HepG2 (cell line): ENCODE data around the gene ZKSCAN4. TPM values are rescaled to one million over a fixed set of nuclear protein-coding genes. Genes with fewer than 3 reads are reported as not detected.

Source experiments
- ATF3 ChIP-seq: sonication (generic); formaldehyde crosslinking; IDR thresholded peaks from 2 replicates; pipeline ENCODE4 v1.4.0; 2020; ENCODE audit warnings: missing genetic modification reagents
- DRAP1 ChIP-seq: IDR thresholded peaks from 2 replicates; pipeline ENCODE4 v1.6.1; 2016; ENCODE audit warnings: missing genetic modification reagents, missing compliant biosample characterization
- E2F2 ChIP-seq: sonication (generic); formaldehyde crosslinking; IDR thresholded peaks from 2 replicates; pipeline ENCODE4 v1.4.0; 2020; ENCODE audit warnings: missing genetic modification reagents, borderline replicate concordance
- FUBP1 ChIP-seq: sonication (generic); formaldehyde crosslinking; IDR thresholded peaks from 2 replicates; pipeline ENCODE4 v1.5.1; 2020; ENCODE audit warnings: missing genetic modification reagents, mild to moderate bottlenecking, borderline replicate concordance
- GATA4 ChIP-seq: sonication (generic); IDR thresholded peaks from 2 replicates; pipeline ENCODE4 v1.6.1; 2016; ENCODE audit warnings: antibody characterized with exemption, low read depth, borderline replicate concordance
- GATAD2A ChIP-seq: IDR thresholded peaks from 2 replicates; pipeline ENCODE4 v1.6.1; 2016
- IRF2 ChIP-seq: IDR thresholded peaks from 2 replicates; pipeline ENCODE4 v1.6.1; 2018; ENCODE audit warnings: missing genetic modification reagents, missing compliant biosample characterization
- KLF16 ChIP-seq, 2 experiments: sonication (generic) in 1 of 2; formaldehyde crosslinking in 1 of 2; IDR thresholded peaks; 2 replicates each; pipeline versions ENCODE4 v1.6.1 to v1.8.0; 2016 to 2023; ENCODE audit warnings: missing genetic modification reagents in 2 of 2, missing compliant biosample characterization in 1 of 2
- NR1H2 ChIP-seq: sonication (generic); formaldehyde crosslinking; IDR thresholded peaks from 2 replicates; pipeline ENCODE4 v1.8.1; 2022; ENCODE audit warnings: low read depth, missing genetic modification reagents, borderline replicate concordance
- PHB2 ChIP-seq: fragments of 450-650 bp; IDR thresholded peaks from 2 replicates; pipeline ENCODE4 v1.6.1; 2018; ENCODE audit not compliant: partially characterized antibody
- SRF ChIP-seq: IDR thresholded peaks from 2 replicates; pipeline ENCODE4 v1.6.1; 2011; ENCODE audit warnings: mild to moderate bottlenecking, low read depth, low read length, moderate library complexity
- STAT6 ChIP-seq: sonication (generic); formaldehyde crosslinking; IDR thresholded peaks from 2 replicates; pipeline ENCODE4 v1.4.0; 2020; ENCODE audit warnings: missing genetic modification reagents, mild to moderate bottlenecking, borderline replicate concordance
- TCF7L2 ChIP-seq: IDR thresholded peaks from 2 replicates; pipeline ENCODE4 v1.6.1; 2011; ENCODE audit warnings: mild to moderate bottlenecking, low read depth, low read length, moderate library complexity
- ZNF431 ChIP-seq: sonication (generic); formaldehyde crosslinking; IDR thresholded peaks from 2 replicates; pipeline ENCODE4 v1.9.0; 2022; ENCODE audit warnings: missing genetic modification reagents, low read depth, mild to moderate bottlenecking, borderline replicate concordance
- ZNF552 ChIP-seq: sonication (generic); formaldehyde crosslinking; IDR thresholded peaks from 2 replicates; pipeline ENCODE4 v1.9.0; 2022; ENCODE audit warnings: missing genetic modification reagents, mild to moderate bottlenecking, borderline replicate concordance
- ZNF576 ChIP-seq: sonication (generic); formaldehyde crosslinking; IDR thresholded peaks from 2 replicates; pipeline ENCODE4 v1.4.0; 2020; ENCODE audit warnings: mild to moderate bottlenecking, missing genetic modification reagents
- ZNF598 ChIP-seq: sonication (generic); formaldehyde crosslinking; IDR thresholded peaks from 2 replicates; pipeline ENCODE4 v1.5.1; 2020; ENCODE audit warnings: mild to moderate bottlenecking, missing genetic modification reagents, borderline replicate concordance
- ZSCAN25 ChIP-seq: sonication (generic); formaldehyde crosslinking; IDR thresholded peaks from 2 replicates; pipeline ENCODE4 v1.8.0; 2022; ENCODE audit warnings: mild to moderate bottlenecking, missing genetic modification reagents
- polyA plus RNA-seq, 8 experiments: library from polyadenylated mRNA; depleted of rRNA in 3 of 8; stranded (reverse) in 7 of 8; unstranded in 1 of 8; fragments of >200 nt; fragmentation: Illumina TruSeq in 4 of 8; extraction: Trizol in 4 of 8; gene quantifications; 2 replicates each; pipeline versions ENCODE4 v1.2.1 to v1.2.3, GENCODE V29; 2011 to 2016; ENCODE audit warnings: low read depth in 4 of 8, missing spikeins in 1 of 8, mixed read lengths in 1 of 8; ENCODE audit not compliant: insufficient read depth in 1 of 8
- total RNA-seq, 5 experiments: library from RNA; depleted of rRNA; stranded (reverse); fragments of >200 nt; fragmentation: Illumina TruSeq; extraction: Trizol; gene quantifications; 2 replicates each; pipeline ENCODE4 v1.2.3, GENCODE V29; 2016; ENCODE audit warnings: low read depth in 1 of 5

The ZKSCAN4 gene
- total and polyA plus RNA-seq, 2 of the 13 experiments (the other 11 are each of a cell fraction or from before 2014, with no cell fraction given), result 2.9 to 7.8 TPM

GRCh38 chr6:28252009-28252975 lies at the start of gene ZKSCAN4 (continued):
- TF ChIP-seq STAT6 (CRISPR knock-in tag) (peak; percentile 90; the same call in 1 of the 2 replicates), ZSCAN25 (peak; percentile 56; the same call in 1 of the 2 replicates), ZNF598 (CRISPR knock-in tag) (peak; percentile 34; the same call in 1 of the 2 replicates), ZNF431 (CRISPR knock-in tag) (peak; percentile 66; the same call in 1 of the 2 replicates), IRF2 (peak; percentile 99), NR1H2 (no peak), E2F2 (CRISPR knock-in tag) (no peak; the same call in 1 of the 2 replicates), SRF (peak; percentile 54; the same call in 1 of the 2 replicates), ZNF552 (0 out of 2 replicates have a peak, but pooled peaks have one; percentile 16), GATA4 (peak; percentile 25; the same call in 1 of the 2 replicates), KLF16 (CRISPR knock-in tag; IDR thresholded peaks at IDR 0.05) (peak in 1 of 2 experiments; percentile 91; a peak in 2 of 4 replicates), TCF7L2 (no peak), DRAP1 (CRISPR knock-in tag) (peak; percentile 65; the same call in 1 of the 2 replicates), GATAD2A (CRISPR knock-in tag) (peak; percentile 85), ATF3 (CRISPR knock-in tag) (no peak), PHB2 (no peak), FUBP1 (no peak; the same call in 1 of the 2 replicates), ZNF576 (no peak)
